GM12878 (cell line): ENCODE data around the gene NDEL1. TPM values are rescaled to one million over a fixed set of nuclear protein-coding genes. Genes with fewer than 3 reads are reported as not detected.

Source experiments
- ATAC-seq: fragments of 200-7000 bp; cut with Tn5 transposase; 3 replicates; pipeline ENCODE4 v1.9.1; 2020; ENCODE audit warnings: mild to moderate bottlenecking, moderate library complexity
- BruUV-seq: library from RNA; stranded (reverse); fragments of 400-500 nt; replicated peaks from 2 replicates; lab custom pipeline; 2021; lab: Mats Ljungman, UMichigan
- CTCF ChIA-PET: fragments of 300-600 bp; sonication (Branson Sonifier 250); formaldehyde crosslinking; extraction: SDS; loops from one replicate; lab custom pipeline; 2021; ENCODE audit warnings: inconsistent platforms; lab: Yijun Ruan, JAX
- POLR2A ChIA-PET: fragments of 350-600 bp; formaldehyde crosslinking; extraction: SDS; loops from one replicate; lab custom pipeline; 2021; ENCODE audit warnings: inconsistent platforms; lab: Charles Lee
- RAD21 ChIA-PET: fragments of 300-600 bp; sonication (Branson Sonifier 250); formaldehyde crosslinking; loops from one replicate; lab custom pipeline; 2023; ENCODE audit warnings: antibody characterized with exemption; ENCODE audit not compliant: unreplicated experiment; lab: Charles Lee
- SMC1A ChIA-PET: fragments of 300-600 bp; sonication (Branson Sonifier 250); formaldehyde crosslinking; loops from one replicate; lab custom pipeline; 2023; ENCODE audit not compliant: unreplicated experiment, uncharacterized antibody; lab: Charles Lee
- DNase-seq: peaks from one replicate; pipeline ENCODE4 v3.0.0-alpha.2; 2011; ENCODE audit warnings: low read depth, low spot score
- FAIRE-seq: peaks from 3 replicates; lab custom pipeline; 2011; peaks lifted over from hg19 to GRCh38; lab: Jason Lieb, UNC
- H2AFZ ChIP-seq: 2 replicates; pipeline ENCODE4 v1.6.0; 2011; ENCODE audit warnings: low read depth, low read length, control low read depth; ENCODE audit not compliant: control insufficient read depth
- H3K27ac ChIP-seq: 2 replicates; pipeline ENCODE4 v1.5.1; 2011; ENCODE audit warnings: control low read depth; ENCODE audit not compliant: control insufficient read depth, insufficient read depth
- H3K27me3 ChIP-seq, 2 experiments: replicated peaks in 1 of 2; 2 replicates each; pipeline versions ENCODE4 v1.6.0 to v1.6.1; 2011; ENCODE audit warnings: low read length in 1 of 2; ENCODE audit not compliant: control insufficient read depth in 2 of 2, insufficient read depth in 2 of 2
- H3K36me3 ChIP-seq, 2 experiments: 2 replicates each; pipeline ENCODE4 v1.5.1; 2011; ENCODE audit warnings: low read length in 1 of 2; ENCODE audit not compliant: control insufficient read depth in 2 of 2, insufficient read depth in 2 of 2
- H3K4me1 ChIP-seq: 2 replicates; pipeline ENCODE4 v1.6.1; 2011; ENCODE audit warnings: mild to moderate bottlenecking, low read length, moderate library complexity, mixed read lengths; ENCODE audit not compliant: control insufficient read depth, insufficient read depth
- H3K4me2 ChIP-seq: 2 replicates; pipeline ENCODE4 v1.6.0; 2011; ENCODE audit warnings: control low read depth; ENCODE audit not compliant: control insufficient read depth, insufficient read depth
- H3K4me3 ChIP-seq: fragments of 200-600 bp; sonication (generic); 2 replicates; pipeline ENCODE4 v1.5.1; 2016
- H3K79me2 ChIP-seq: 2 replicates; pipeline ENCODE4 v1.6.0; 2011; ENCODE audit warnings: low read length; ENCODE audit not compliant: control insufficient read depth, insufficient read depth
- H3K9ac ChIP-seq: 2 replicates; pipeline ENCODE4 v1.8.0; 2011; ENCODE audit warnings: low read length, control low read depth, mixed read lengths; ENCODE audit not compliant: control insufficient read depth, insufficient read depth
- H3K9me3 ChIP-seq: replicated peaks from 3 replicates; pipeline ENCODE4 v1.5.1; 2011; ENCODE audit warnings: mild to moderate bottlenecking, low read length; ENCODE audit not compliant: control insufficient read depth, insufficient read depth
- H4K20me1 ChIP-seq: 2 replicates; pipeline ENCODE4 v1.6.0; 2011; ENCODE audit not compliant: control insufficient read depth, insufficient read depth
- BMI1 ChIP-seq: fragments of 450-650 bp; IDR thresholded peaks from 2 replicates; pipeline ENCODE4 v1.6.1; 2016; ENCODE audit warnings: mild to moderate bottlenecking, moderate library complexity, borderline replicate concordance
- CBFB ChIP-seq: IDR thresholded peaks from 2 replicates; pipeline ENCODE4 v1.6.1; 2016; ENCODE audit warnings: antibody characterized with exemption, low read depth
- CBX3 ChIP-seq: fragments of 200-600 bp; sonication (generic); IDR thresholded peaks from 2 replicates; pipeline ENCODE4 v1.6.1; 2016; ENCODE audit warnings: low read depth, borderline replicate concordance
- CEBPB ChIP-seq, 2 experiments: fragments of 150-350 bp in 1 of 2; IDR thresholded peaks; 2 replicates each; pipeline ENCODE4 v1.6.1; 2012 to 2014; ENCODE audit warnings: low read depth in 2 of 2, low read length in 2 of 2, borderline replicate concordance in 1 of 2, inconsistent platforms in 1 of 2
- CHD2 ChIP-seq: IDR thresholded peaks from 2 replicates; pipeline ENCODE4 v1.6.1; 2011; ENCODE audit warnings: low read depth, low read length, improper control_type of control experiment, borderline replicate concordance
- DPF2 ChIP-seq: fragments of 450-650 bp; IDR thresholded peaks from 2 replicates; pipeline ENCODE4 v1.6.1; 2017; ENCODE audit warnings: mild to moderate bottlenecking
- EED ChIP-seq: sonication (generic); IDR thresholded peaks from 2 replicates; pipeline ENCODE4 v1.6.1; 2016; ENCODE audit warnings: antibody characterized with exemption, low read depth
- GATAD2B ChIP-seq: fragments of 450-650 bp; conservative IDR thresholded peaks from 2 replicates; pipeline ENCODE4 v1.6.1; 2017; ENCODE audit warnings: low read depth, mild to moderate bottlenecking, moderate library complexity
- NR2C1 ChIP-seq: fragments of 450-650 bp; IDR thresholded peaks from 2 replicates; pipeline ENCODE4 v1.6.1; 2017; ENCODE audit warnings: antibody characterized with exemption, mild to moderate bottlenecking, moderate library complexity
- NRF1 ChIP-seq: conservative IDR thresholded peaks from 2 replicates; pipeline ENCODE4 v1.6.1; 2011; ENCODE audit warnings: mild to moderate bottlenecking, low read depth, low read length, improper control_type of control experiment
- PBX3 ChIP-seq: IDR thresholded peaks from 2 replicates; pipeline ENCODE4 v1.6.1; 2011; ENCODE audit warnings: mild to moderate bottlenecking, low read depth, low read length, moderate library complexity; ENCODE audit not compliant: insufficient replicate concordance
- RAD51 ChIP-seq: fragments of 450-650 bp; IDR thresholded peaks from 2 replicates; pipeline ENCODE4 v1.6.1; 2016; ENCODE audit warnings: moderate library complexity, mild to moderate bottlenecking, inconsistent platforms
- SMAD5 ChIP-seq: IDR thresholded peaks from 2 replicates; pipeline ENCODE4 v1.6.1; 2016; ENCODE audit warnings: antibody characterized with exemption, low read depth
- TARDBP ChIP-seq: IDR thresholded peaks from 2 replicates; pipeline ENCODE4 v1.6.1; 2016; ENCODE audit warnings: borderline replicate concordance
- TCF3 ChIP-seq: IDR thresholded peaks from 2 replicates; pipeline ENCODE4 v1.6.1; 2012; ENCODE audit warnings: low read depth, mild to moderate bottlenecking, low read length, borderline replicate concordance; ENCODE audit not compliant: insufficient read depth
- ZBED1 ChIP-seq: IDR thresholded peaks from 2 replicates; pipeline ENCODE4 v1.6.1; 2016; ENCODE audit warnings: borderline replicate concordance
- WGBS: methylation state at CpG from one replicate; pipeline ENCODE4 v1.1.6; 2016; ENCODE audit warnings: low lambda C conversion rate; ENCODE audit not compliant: insufficient replicate concordance, insufficient coverage; ENCODE audit errors: missing lambda C conversion rate; 5-methylcytosine and 5-hydroxymethylcytosine counted together
- in situ Hi-C: fragments of 300-500 bp; cut with MboI; formaldehyde crosslinking; loops from 9 replicates; pipeline ENCODE4 v1.14.3; 2018; ENCODE audit warnings: mixed read lengths
- intact Hi-C: fragments of 100-400 bp; cut with micrococcal nuclease; formaldehyde crosslinking; loops from one replicate; pipeline ENCODE4 v1.14.2; 2022; ENCODE audit not compliant: unreplicated experiment
- polyA plus RNA-seq, 11 experiments: library from polyadenylated mRNA; depleted of rRNA in 4 of 11; unstranded in 6 of 11; stranded (reverse) in 5 of 11; fragments of >200 nt; fragmentation: Nextera tagmentation in 4 of 11; fragmentation: Illumina TruSeq in 1 of 11; extraction: Ambion mirVana in 4 of 11; extraction: Trizol in 1 of 11; gene quantifications; 1 replicate in 1 of 11; 2 replicates in 10 of 11; pipeline versions ENCODE4 v1.2.1 to v1.2.3, GENCODE V29; 2011 to 2016; ENCODE audit warnings: inconsistent platforms in 2 of 11, missing spikeins in 2 of 11, low read depth in 1 of 11
- total RNA-seq, 4 experiments: library from RNA; depleted of rRNA in 3 of 4; stranded (reverse); fragments of >200 nt in 3 of 4; fragmentation: Illumina TruSeq in 1 of 4; extraction: Trizol in 1 of 4; gene quantifications; 2 replicates each; pipeline versions ENCODE4 v1.2.1 to v1.2.3, GENCODE V29; 2013 to 2021
- TF ChIP-seq, protein P1 (sequence below): IDR thresholded peaks from 2 replicates; pipeline ENCODE4 v1.6.1; 2012; ENCODE audit warnings: low read length, inconsistent platforms

Gene NDEL1
- total and polyA plus RNA-seq, 10 of the 15 experiments (the other 5 are each of a cell fraction or from before 2014, with no cell fraction given): 0.72 to 41.5 (median 29.9) TPM

- intact Hi-C loops: no loop called here
- Histone ChIP-seq H3K9ac (peak overlapping the region; percentile 95), H3K4me1 (peaks cover 6% of the 10 kb centered on the region; the same call in 1 of the 2 replicates), H3K27ac (peak overlapping the region; percentile 88), H3K9me3 (no peaks in the 10 kb centered on the region), H3K27me3 (no peaks in the 10 kb centered on the region), H3K36me3 (no peaks in the 10 kb centered on the region), H3K79me2 (peaks cover 53% of the 10 kb centered on the region), H3K4me2 (peak overlapping the region; percentile 77), H2AFZ (peak overlapping the region; percentile 73; the same call in 1 of the 2 replicates), H4K20me1 (no peaks in the 10 kb centered on the region; the same call in 1 of the 2 replicates), H3K4me3 (peak overlapping the region; percentile 98)
- CTCF ChIA-PET: interaction anchor here (0.8 to 2.2 kb wide), 6 partner anchors 9 to 326 kb away, joined by 3 to 8 read pairs (median 4); no protein-coding TSS in a partner anchor
- FAIRE-seq (no peak), ATAC-seq (no peak), DNase-seq (no peak)
- in situ Hi-C loops: no loop called here
- WGBS: 26% methylated on average over 5 of the region's 5 CpGs
- TF ChIP-seq RAD51 (no peak), DPF2 (no peak), ZBED1 (no peak), GATAD2B (no peak), CBFB (no peak), SMAD5 (no peak), TARDBP (no peak), BMI1 (no peak)
- SMC1A ChIA-PET: interaction anchor here (0.6 to 1.9 kb wide), 9 partner anchors 10 to 561 kb away, joined by 3 to 6 read pairs (median 4); partner anchors contain the start of genes KRABD2 and PIK3R6
- BruUV-seq: no TSS peak
- RAD21 ChIA-PET: interaction anchor here (0.9 to 1.6 kb wide), 3 partner anchors 27 to 308 kb away, joined by 3 to 4 read pairs (median 3); no protein-coding TSS in a partner anchor
- POLR2A ChIA-PET: interaction anchor here (0.7 to 2.3 kb wide), 5 partner anchors 9 to 371 kb away, joined by 3 to 7 read pairs (median 4); no protein-coding TSS in a partner anchor
These were observed 1.1 kb downstream of the NDEL1 start for GRCh38 chr17:8436844-8437171.

DNA sequence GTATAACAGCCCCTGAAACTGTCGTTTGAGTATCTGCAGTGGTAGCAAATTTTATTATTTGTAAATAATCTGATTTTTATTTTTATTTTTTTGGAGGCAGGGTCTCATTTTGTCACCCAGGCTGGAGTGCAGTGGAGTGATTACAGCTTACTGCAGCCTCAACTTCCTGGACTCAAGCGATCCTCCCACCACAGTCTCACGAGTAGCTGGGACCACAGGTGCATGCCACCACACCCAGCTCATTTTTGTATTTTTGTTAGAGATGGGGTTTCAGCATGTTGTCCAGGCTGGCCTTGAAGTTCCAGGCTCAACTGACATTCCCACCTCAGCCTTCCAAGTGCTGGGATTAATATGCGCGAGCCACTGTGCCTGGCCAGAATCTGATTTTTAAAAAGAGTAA is 2.8 kb downstream of the NDEL1 start:
- H3K9ac ChIP-seq: no peak overlapping the region
- H3K4me3 ChIP-seq: no peak overlapping the region; the same call in 1 of the 2 replicates
- H2AFZ ChIP-seq: no peak overlapping the region
- H3K27ac ChIP-seq: no peak overlapping the region
- 67% methylated on average over 5 of the region's 5 CpGs for WGBS
- ATAC-seq: no peak
- H3K9me3 ChIP-seq: no peaks in the 10 kb centered on the region
- H3K4me2 ChIP-seq: peak overlapping the region; percentile 53; the same call in 1 of the 2 replicates
- no TSS peak for BruUV-seq
- RAD21 ChIA-PET: no interaction called here
- CTCF ChIA-PET: interaction anchor here (0.7 to 1.4 kb wide), 3 partner anchors 12 to 56 kb away, joined by 3 read pairs; no protein-coding TSS in a partner anchor
- H3K27me3 ChIP-seq: no peaks in the 10 kb centered on the region
- POLR2A ChIA-PET: interaction anchor here (2.3 kb wide), 1 partner anchor 9 kb away, joined by 7 read pairs; no protein-coding TSS in a partner anchor
- no peak for DNase-seq
- H3K4me1 ChIP-seq: peaks cover 6% of the 10 kb centered on the region
- SMC1A ChIA-PET: interaction anchor here (1.9 kb wide), 1 partner anchor 9 kb away, joined by 6 read pairs; no protein-coding TSS in a partner anchor
- in situ Hi-C loops (no loop called here), intact Hi-C loops (no loop called here)
- no peak for FAIRE-seq
- H3K36me3 ChIP-seq: no peaks in the 10 kb centered on the region; a peak in 1 of 4 replicates
- H3K79me2 ChIP-seq: peaks cover 65% of the 10 kb centered on the region
- H4K20me1 ChIP-seq: no peaks in the 10 kb centered on the region; the same call in 1 of the 2 replicates
- TF ChIP-seq CHD2 (no peak), PBX3 (no peak), NR2C1 (no peak), CBX3 (no peak), NRF1 (no peak), EED (no peak), TCF3 (no peak), CEBPB (IDR thresholded peaks at IDR 0.05; ENCODE audit: borderline replicate concordance in 1 of 2, low read depth in 2 of 2, low read length in 2 of 2) (no peak)
- TF ChIP-seq, protein P1, sequence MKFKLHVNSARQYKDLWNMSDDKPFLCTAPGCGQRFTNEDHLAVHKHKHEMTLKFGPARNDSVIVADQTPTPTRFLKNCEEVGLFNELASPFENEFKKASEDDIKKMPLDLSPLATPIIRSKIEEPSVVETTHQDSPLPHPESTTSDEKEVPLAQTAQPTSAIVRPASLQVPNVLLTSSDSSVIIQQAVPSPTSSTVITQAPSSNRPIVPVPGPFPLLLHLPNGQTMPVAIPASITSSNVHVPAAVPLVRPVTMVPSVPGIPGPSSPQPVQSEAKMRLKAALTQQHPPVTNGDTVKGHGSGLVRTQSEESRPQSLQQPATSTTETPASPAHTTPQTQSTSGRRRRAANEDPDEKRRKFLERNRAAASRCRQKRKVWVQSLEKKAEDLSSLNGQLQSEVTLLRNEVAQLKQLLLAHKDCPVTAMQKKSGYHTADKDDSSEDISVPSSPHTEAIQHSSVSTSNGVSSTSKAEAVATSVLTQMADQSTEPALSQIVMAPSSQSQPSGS: no peak
